Osteoblast (primary cell): ENCODE measurements around the gene PAGE2B. TPM values are rescaled to one million over a fixed set of nuclear protein-coding genes. Genes with fewer than 3 reads are reported as not detected.

Experiments used
- DNase-seq: peaks from one replicate; pipeline ENCODE4 v3.0.0; 2011; ENCODE audit warnings: low spot score, mixed read lengths; ENCODE audit not compliant: insufficient read length; ENCODE audit errors: missing footprints
- H2AFZ ChIP-seq: 2 replicates; pipeline ENCODE4 v1.6.0; 2011; ENCODE audit warnings: mild to moderate bottlenecking, low read length
- H3K27ac ChIP-seq: 2 replicates; pipeline ENCODE4 v1.5.1; 2011; ENCODE audit warnings: mild to moderate bottlenecking, low read depth, low read length, moderate library complexity
- H3K27me3 ChIP-seq: 2 replicates; pipeline ENCODE4 v1.6.0; 2012; ENCODE audit warnings: mild to moderate bottlenecking, control low read depth, inconsistent platforms, low read length, moderate library complexity; ENCODE audit not compliant: insufficient read depth
- H3K36me3 ChIP-seq: 2 replicates; pipeline ENCODE4 v1.5.1; 2011; ENCODE audit warnings: mild to moderate bottlenecking, low read length, control low read depth, moderate library complexity; ENCODE audit not compliant: insufficient read depth
- H3K4me1 ChIP-seq: 2 replicates; pipeline ENCODE4 v1.5.1; 2011; ENCODE audit warnings: mild to moderate bottlenecking, low read length, control low read depth, moderate library complexity; ENCODE audit not compliant: insufficient read depth
- H3K4me2 ChIP-seq: 2 replicates; pipeline ENCODE4 v1.6.0; 2011; ENCODE audit warnings: mild to moderate bottlenecking, low read length; ENCODE audit not compliant: insufficient read depth
- H3K4me3 ChIP-seq: fragments of 200-600 bp; sonication (generic); 3 replicates; pipeline ENCODE4 v1.5.1; 2012; ENCODE audit warnings: mild to moderate bottlenecking, low read length, inconsistent platforms; ENCODE audit not compliant: insufficient read depth
- H3K79me2 ChIP-seq: 2 replicates; pipeline ENCODE4 v1.6.0; 2012; ENCODE audit warnings: mild to moderate bottlenecking, low read length, control low read depth, inconsistent platforms; ENCODE audit not compliant: insufficient read depth
- H3K9me3 ChIP-seq: 2 replicates; pipeline ENCODE4 v1.5.1; 2011; ENCODE audit warnings: low read depth, low read length, control low read depth
- H4K20me1 ChIP-seq: 2 replicates; pipeline ENCODE4 v1.6.0; 2012; ENCODE audit warnings: mild to moderate bottlenecking, low read length, control low read depth; ENCODE audit not compliant: insufficient read depth
- total RNA-seq: library from RNA; depleted of rRNA; stranded (reverse); fragments of >200 nt; gene quantifications from 2 replicates; pipeline ENCODE4 v1.2.3, GENCODE V29; 2012
- TF ChIP-seq, protein P1 (sequence below): IDR thresholded peaks from 2 replicates; pipeline ENCODE4 v1.5.1; 2011; ENCODE audit warnings: mild to moderate bottlenecking, low read depth, low read length, moderate library complexity; ENCODE audit errors: extremely low read depth

PAGE2B gene
- total RNA-seq, 1 donor: not detected

DNA sequence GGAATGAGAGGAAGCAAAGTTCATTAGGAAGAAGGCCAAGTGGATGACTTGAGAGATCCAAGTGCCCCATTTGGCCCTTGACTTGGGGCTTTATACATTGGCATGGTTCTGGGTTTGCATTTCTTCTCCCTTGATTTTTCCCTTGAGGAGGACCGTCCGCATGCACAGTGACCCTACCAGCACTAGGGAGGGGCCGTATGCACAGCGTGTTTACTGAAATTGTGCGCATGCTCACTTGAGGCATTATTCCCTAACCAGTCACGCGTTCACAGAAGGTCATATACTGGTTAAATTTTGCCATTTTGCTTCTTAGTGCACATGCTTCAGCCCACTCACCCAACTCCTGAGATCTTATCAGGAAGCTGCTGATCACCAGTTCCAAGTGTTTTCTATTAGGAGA, 49.1 kb downstream of the PAGE2B start:
- no peak overlapping the region for H3K4me2 ChIP-seq
- H3K27ac ChIP-seq: no peak overlapping the region
- H3K4me3 ChIP-seq: no peak overlapping the region
- H3K36me3 ChIP-seq: no peaks in the 10 kb centered on the region
- no peaks in the 10 kb centered on the region for H3K9me3 ChIP-seq
- no peaks in the 10 kb centered on the region for H4K20me1 ChIP-seq
- H2AFZ ChIP-seq: no peak overlapping the region
- H3K79me2 ChIP-seq: no peaks in the 10 kb centered on the region
- no peak for DNase-seq
- H3K27me3 ChIP-seq: peaks cover 15% of the 10 kb centered on the region
- TF ChIP-seq, protein P1, sequence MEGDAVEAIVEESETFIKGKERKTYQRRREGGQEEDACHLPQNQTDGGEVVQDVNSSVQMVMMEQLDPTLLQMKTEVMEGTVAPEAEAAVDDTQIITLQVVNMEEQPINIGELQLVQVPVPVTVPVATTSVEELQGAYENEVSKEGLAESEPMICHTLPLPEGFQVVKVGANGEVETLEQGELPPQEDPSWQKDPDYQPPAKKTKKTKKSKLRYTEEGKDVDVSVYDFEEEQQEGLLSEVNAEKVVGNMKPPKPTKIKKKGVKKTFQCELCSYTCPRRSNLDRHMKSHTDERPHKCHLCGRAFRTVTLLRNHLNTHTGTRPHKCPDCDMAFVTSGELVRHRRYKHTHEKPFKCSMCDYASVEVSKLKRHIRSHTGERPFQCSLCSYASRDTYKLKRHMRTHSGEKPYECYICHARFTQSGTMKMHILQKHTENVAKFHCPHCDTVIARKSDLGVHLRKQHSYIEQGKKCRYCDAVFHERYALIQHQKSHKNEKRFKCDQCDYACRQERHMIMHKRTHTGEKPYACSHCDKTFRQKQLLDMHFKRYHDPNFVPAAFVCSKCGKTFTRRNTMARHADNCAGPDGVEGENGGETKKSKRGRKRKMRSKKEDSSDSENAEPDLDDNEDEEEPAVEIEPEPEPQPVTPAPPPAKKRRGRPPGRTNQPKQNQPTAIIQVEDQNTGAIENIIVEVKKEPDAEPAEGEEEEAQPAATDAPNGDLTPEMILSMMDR: no peak
- H3K4me1 ChIP-seq: no peaks in the 10 kb centered on the region

DNA sequence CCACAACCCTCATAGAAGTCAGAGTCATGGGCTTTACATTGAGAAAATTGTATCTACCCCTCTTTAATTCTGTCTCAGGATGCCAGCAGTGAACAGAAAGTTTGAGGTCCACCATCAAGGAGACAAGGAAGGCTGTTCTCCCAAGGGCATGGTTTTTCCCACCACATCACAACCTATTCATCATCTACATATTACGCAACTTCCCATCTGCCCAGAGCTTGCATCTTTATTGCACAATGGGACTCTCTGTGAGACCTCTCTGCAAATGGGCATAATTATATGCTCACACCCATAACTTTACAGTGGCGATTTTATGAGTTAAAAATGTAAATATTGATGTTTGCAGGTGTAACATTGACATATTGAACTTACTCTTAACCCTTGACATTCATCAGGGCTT, 52.9 kb downstream of the PAGE2B start:
- no peaks in the 10 kb centered on the region for H3K4me1 ChIP-seq
- no peak overlapping the region for H2AFZ ChIP-seq
- H3K9me3 ChIP-seq: no peaks in the 10 kb centered on the region
- H3K79me2 ChIP-seq: no peaks in the 10 kb centered on the region
- H3K27me3 ChIP-seq: peaks cover 18% of the 10 kb centered on the region
- no peak for DNase-seq
- no peak overlapping the region for H3K4me2 ChIP-seq
- no peaks in the 10 kb centered on the region for H3K36me3 ChIP-seq
- H3K4me3 ChIP-seq: no peak overlapping the region
- TF ChIP-seq, protein P1: no peak
- no peak overlapping the region for H3K27ac ChIP-seq
- H4K20me1 ChIP-seq: peaks cover 2% of the 10 kb centered on the region

Other genes starting within 250 kb of the PAGE2B start
- 22.4 and 25.6 TPM in 2 replicates for gene TRO, start 154.2 kb upstream of the PAGE2B start, total RNA-seq
- gene PFKFB1, start 80.8 kb upstream of the PAGE2B start, total RNA-seq: not detected in 2 replicates
- gene APEX2, start 74.7 kb upstream of the PAGE2B start, total RNA-seq: 5.9 and 6.5 TPM in 2 replicates
- gene ALAS2, start 44.1 kb upstream of the PAGE2B start, total RNA-seq: not detected in 2 replicates
- not detected in 2 replicates for gene PAGE2, start 14.0 kb downstream of the PAGE2B start, total RNA-seq
- gene PAGE5, start 145.3 kb downstream of the PAGE2B start, total RNA-seq: not detected in 2 replicates
- not detected in 2 replicates for gene PAGE3, start 189.9 kb downstream of the PAGE2B start, total RNA-seq